RPMI7951 (cell line): ENCODE results near the gene FBN1. TPM values are rescaled to one million over a fixed set of nuclear protein-coding genes. Genes with fewer than 3 reads are reported as not detected.

Experiments
- DNase-seq: peaks from one replicate; pipeline ENCODE4 v3.0.0-alpha.2; 2012; ENCODE audit warnings: low read depth
- total RNA-seq: library from RNA; depleted of rRNA; stranded (reverse); fragments of >200 nt; shearing (Covaris generic); gene quantifications from 2 replicates; pipeline ENCODE4 v1.2.3, GENCODE V29; 2014

FBN1 gene
- total RNA-seq, 1 experiment from 2014 or later, result 194 TPM

- DNase-seq, result no peak
Measured at GRCh38 chr15:48469681-48470080, 175.8 kb downstream of the FBN1 start.

- DNase-seq, result no peak
Measured at GRCh38 chr15:48469271-48469670, 176.2 kb downstream of the FBN1 start.

GRCh38 chr15:48467801-48468200, 177.7 kb downstream of the FBN1 start:
- DNase-seq, result no peak

- no peak for DNase-seq
Measured at GRCh38 chr15:48466820-48467219, 178.7 kb downstream of the FBN1 start.

- DNase-seq, result no peak
Measured at GRCh38 chr15:48466079-48466478, 179.4 kb downstream of the FBN1 start.

- no peak for DNase-seq
Measured at GRCh38 chr15:48465410-48465809, 180.1 kb downstream of the FBN1 start.

- DNase-seq, result peak; percentile 36
Measured at GRCh38 chr15:48463366-48463880, 182.1 kb downstream of the FBN1 start.

- DNase-seq, result no peak
Measured at GRCh38 chr15:48462688-48463087, 182.8 kb downstream of the FBN1 start.

- peak; percentile 80 for DNase-seq
Measured at GRCh38 chr15:48459571-48460442, 185.7 kb downstream of the FBN1 start.

GRCh38 chr15:48458876-48459275, 186.6 kb downstream of the FBN1 start:
- peak; percentile 29 for DNase-seq

- no peak for DNase-seq
Measured at GRCh38 chr15:48456134-48456533, 189.4 kb downstream of the FBN1 start.

- no peak for DNase-seq
Measured at GRCh38 chr15:48451736-48452135, 193.8 kb downstream of the FBN1 start.

GRCh38 chr15:48451241-48451640, 194.3 kb downstream of the FBN1 start:
- DNase-seq, result no peak

- DNase-seq, result no peak
Measured at GRCh38 chr15:48449734-48450133, 195.8 kb downstream of the FBN1 start.

- DNase-seq, result peak; percentile 82
Measured at GRCh38 chr15:48447657-48448056, 197.9 kb downstream of the FBN1 start.

GRCh38 chr15:48447058-48447457, 198.5 kb downstream of the FBN1 start:
- DNase-seq, result no peak

- peak; percentile 68 for DNase-seq
Measured at GRCh38 chr15:48442011-48442410, 203.5 kb downstream of the FBN1 start.

- DNase-seq, result peak; percentile 89
Measured at GRCh38 chr15:48440084-48440483, 205.4 kb downstream of the FBN1 start.

- peak; percentile 67 for DNase-seq
Measured at GRCh38 chr15:48437178-48437577, 208.3 kb downstream of the FBN1 start.

- no peak for DNase-seq
Measured at GRCh38 chr15:48435321-48435720, 210.2 kb downstream of the FBN1 start.

- DNase-seq, result peak; percentile 94
Measured at GRCh38 chr15:48433226-48433886, 212.2 kb downstream of the FBN1 start.

GRCh38 chr15:48432688-48433087, 212.8 kb downstream of the FBN1 start:
- peak; percentile 74 for DNase-seq
